ENCODE results near the gene PCGF1.
A peak's percentile ranks its signal among the peaks of the same experiment; 100 is the strongest.
"Not testable (repeated sequence)": the region's sequence is repeated elsewhere in the genome, so short reads cannot be mapped to it uniquely, and the experiment has no call there.

PCGF1 gene

DNA sequence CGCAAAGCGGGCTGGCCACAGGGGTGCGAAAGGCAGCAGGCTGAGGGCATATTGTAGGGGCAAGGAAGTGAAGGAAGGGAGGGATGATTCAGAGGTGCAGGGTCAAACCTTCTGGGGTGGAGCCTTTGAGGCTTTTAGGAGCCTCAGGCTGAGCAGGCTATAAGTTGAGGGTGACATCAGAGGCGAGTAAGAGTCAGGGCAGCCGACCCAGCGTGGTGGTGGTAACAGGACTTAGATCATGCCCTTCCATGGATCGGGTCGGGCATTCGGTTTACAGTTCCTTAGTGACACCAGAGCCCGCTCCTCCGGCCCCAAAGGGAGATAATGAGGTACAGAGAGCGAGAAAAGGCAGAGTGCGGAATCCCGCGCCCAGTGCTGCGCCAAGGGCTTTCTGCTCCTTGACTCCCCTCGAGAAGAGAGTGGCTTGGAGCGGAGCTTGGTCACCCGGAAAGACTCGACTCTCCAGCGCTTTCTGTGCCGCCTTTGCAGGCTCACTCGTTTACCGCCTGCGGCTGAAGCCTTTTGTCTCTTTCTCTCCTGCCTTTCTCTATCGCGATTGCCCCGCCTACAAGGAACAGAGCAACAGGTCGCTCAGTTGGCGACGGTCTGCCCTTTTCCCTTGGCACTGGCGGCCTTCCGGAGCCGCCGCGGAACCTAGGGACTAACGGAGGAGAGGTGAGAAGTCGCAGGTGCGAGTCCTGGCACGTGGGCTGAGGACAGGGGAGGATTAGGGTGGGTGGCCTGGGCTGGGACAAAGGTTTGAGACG lies 8.8 kb downstream of the PCGF1 start:
- DNase-seq = peak; percentile 65

DNA sequence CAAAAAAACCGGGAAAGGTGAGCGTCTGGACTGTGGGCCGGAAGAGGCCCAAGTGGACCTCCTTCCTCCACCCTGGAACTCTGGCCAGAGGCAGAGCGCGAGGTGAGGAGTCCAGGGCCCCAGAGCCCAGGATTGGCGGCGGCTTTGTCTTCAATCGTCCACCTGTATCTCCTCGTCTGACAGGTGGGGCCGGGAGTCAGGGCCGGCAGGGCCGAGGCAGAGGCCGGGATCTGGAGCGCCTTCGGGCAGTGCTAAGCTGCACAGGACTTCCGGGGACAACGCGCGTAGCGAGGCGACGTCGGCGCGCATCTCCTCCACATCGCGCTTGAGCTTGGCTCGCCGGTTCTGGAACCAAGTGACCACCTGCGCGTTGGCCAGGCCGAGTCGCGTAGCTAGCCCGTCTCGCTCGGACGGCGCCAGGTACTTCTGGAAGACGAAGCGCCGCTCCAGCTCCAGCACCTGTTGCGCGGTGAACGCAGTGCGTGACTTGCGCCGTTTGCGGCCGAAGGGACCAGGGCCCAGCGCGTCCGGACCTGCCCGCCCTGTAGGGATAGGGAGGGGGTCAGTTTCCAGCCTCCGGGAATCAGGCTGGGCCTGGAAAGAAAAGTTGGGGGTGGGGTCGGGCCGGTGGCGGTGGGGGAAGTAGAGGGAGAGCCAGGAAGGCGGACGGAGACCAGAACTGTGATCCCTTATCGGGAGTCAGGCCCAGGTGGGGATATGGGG lies 9.6 kb downstream of the PCGF1 start:
- DNase-seq = peak; percentile 53

DNA sequence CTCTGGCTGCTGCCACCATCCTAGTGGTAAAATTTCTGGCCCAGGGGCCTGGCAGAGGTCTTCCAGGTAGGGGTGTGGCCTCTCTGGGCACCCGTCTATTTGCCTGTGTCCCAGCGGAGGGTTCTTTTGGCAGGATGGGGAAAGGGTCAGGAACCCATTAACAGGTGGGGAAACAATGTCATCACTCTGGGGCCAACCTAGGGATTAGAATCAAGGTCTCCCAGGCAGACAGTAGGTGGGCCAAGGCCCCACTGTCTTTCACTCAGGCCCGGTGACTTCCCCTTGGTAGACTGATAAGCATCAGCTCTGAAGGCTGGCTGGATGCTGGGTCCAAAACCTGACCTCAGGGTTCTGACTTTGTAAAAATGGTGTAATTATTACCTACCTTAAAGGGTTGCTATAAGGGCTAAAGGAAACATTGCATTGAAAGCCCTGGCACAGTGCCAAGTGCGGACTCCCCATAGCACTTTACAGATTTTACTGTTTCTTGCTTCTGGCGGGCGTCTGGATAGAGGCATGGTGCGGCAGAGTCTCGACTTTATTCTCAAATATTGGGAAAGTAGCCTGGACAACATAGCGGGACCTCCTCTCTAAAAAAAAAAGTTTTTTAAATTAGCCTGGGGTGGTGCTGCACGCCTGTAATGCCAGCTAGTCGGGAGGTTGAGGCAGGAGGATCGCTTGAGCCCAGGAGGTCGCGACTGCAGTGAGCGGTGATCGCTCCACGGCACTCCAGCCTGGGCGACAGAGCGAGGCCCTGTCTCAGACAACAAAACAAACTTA lies 10.3 kb downstream of the PCGF1 start:
- no peak for DNase-seq

DNA sequence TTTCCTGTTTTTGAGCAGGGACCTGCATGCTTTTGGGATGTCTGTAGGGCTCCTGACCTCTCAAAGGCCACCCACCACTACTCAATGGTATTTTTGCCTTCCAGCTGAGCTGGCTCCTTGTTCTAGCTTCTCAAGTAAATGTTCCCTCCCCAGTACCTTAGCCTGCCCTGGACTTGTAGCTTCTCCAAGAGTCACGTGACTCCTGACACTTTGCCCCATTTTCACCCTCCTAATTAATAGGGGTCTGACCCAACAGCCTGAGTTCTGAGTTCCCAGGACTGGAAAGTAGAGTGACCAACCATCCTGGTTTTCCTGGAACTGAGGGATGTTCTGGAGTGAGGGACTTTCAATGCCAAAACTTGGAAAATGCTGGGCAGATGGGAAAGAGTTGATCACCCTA lies 12.1 kb downstream of the PCGF1 start:
- no peak for DNase-seq

DNA sequence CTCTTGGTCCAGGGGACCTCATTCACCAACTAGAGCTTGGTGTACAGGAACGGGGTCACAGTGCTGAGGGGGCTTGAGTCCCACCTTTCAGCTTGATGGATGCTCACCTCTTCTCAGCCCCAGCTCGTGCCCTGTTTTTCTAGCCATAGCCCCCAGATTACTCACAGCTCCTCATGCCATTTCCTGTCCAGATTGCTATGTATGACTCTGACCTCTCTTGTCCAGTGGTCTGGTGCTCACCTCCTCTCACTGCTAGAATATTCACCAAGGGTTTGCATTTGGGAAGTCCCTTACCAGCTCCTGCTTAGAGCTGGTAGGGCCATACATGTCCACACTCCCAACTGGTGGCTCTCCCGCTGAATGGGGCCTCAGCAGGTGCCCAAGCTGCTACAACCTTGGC lies 13.9 kb downstream of the PCGF1 start:
- no peak for DNase-seq

DNA sequence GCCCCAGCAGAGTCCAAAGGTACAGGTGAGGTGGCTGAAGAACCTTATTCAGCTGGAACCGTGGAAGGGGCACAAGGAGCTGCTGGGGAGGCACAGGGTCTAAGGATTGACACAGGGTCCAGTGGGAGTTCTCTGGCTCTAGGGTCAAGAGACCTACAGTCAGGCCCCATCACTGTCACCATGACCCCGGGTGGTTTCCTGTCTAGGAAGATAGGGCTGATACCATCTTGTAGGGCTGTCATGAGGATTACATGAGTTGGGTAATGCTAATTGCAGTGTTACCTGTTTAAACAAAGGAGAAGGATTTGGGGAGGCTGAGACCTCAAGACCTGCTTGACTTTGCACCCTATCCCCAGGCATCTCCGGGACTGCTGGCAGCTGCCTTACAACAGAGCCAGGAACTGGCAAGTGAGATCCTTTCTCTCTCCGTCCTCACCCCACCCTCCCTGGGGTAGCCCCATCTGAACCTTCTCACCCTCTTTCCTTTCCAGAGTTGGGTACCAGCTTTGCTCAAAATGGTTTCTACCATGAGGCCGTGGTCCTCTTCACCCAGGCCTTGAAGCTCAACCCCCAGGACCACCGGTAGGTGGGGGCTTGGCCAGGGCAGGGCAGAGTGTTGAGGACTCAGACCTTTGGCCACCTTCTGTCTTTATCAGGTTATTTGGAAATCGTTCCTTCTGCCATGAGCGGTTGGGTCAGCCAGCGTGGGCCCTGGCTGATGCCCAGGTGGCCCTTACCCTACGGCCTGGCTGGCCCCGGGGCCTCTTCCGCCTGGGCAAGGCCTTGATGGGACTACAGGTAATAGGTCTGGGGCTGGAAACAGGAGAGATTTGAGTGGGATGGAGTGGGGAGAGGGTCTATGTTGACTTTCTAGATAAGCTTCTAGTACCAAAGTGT lies 15.6 kb downstream of the PCGF1 start:
- DNase-seq = no peak

DNA sequence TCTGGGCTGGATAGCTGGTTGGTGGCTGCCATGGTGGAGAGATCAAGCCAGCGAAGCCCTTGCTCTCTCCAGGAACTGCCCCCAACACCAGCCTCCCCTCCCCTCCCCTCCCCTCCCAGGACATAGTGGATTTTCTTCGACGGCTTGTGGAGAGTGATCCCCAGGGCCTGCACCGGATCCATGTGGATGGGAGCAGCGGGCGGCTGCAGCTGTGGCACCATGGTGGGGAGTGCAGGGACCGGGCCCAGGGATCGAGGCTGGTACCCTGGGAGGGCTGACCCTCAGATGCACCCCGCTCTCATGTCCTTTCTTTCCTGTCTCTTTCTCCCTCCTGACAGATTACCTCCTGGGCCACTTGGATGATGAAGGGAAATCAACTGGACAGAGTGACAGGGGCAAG lies 17.6 kb downstream of the PCGF1 start:
- no peak for DNase-seq

DNA sequence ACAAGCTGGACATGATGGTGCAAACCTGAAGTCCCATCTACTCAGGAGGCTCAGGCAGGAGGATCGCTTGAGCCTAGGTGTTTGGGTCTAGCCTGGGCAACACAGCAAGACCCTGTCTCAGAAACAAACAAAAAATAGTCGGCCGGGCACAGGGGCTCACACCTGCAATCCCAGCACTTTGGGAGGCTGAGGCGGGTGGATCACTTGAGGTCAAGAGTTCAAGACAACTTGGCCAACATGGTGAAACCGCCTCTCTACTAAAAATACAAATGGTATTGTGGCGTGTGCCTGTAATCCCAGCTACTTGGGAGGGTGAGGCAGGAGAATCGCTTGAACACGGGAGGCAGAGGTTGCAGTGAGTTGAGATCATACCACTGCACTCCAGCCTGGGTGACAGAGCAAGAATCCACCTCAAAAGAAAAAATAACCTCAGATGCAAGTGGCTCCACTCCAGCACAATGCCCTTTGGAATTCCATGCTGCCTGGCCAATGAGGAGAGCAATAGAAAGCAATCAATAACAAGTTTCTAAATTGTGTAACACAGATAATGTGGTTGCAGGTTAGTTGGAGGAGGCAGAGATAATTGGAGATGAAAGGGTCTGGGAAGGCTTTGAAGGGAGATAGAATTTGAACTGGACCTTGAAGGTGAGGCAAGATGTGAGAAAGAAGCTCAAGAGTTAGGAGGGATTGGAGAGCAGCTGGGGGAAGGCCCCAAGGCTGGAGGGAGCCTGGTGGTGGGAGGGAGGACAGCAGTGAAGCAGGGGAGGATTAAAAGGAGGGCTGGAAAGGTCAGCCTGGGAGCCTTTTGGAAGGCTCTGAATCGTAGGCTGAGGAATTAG lies 18.6 kb downstream of the PCGF1 start:
- no peak for DNase-seq

DNA sequence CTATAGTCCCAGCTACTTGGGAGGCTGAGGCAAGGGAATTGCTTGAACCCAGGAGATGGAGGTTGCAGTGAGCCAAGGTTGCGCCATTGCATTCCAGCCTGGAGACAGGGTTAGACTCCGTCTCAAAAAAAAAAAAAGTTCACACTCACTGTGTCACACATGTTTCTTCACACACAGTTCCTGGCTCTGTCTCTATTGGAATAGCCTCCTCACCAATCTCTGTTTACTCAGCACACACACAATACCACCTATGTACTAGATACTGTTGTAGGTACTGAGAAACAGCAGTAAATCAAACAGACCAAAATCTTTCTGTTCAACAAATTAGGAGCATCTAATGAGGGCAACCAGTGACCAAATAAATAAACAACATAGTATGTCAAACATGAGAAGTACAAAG lies 21.4 kb downstream of the PCGF1 start:
- no peak for DNase-seq

DNA sequence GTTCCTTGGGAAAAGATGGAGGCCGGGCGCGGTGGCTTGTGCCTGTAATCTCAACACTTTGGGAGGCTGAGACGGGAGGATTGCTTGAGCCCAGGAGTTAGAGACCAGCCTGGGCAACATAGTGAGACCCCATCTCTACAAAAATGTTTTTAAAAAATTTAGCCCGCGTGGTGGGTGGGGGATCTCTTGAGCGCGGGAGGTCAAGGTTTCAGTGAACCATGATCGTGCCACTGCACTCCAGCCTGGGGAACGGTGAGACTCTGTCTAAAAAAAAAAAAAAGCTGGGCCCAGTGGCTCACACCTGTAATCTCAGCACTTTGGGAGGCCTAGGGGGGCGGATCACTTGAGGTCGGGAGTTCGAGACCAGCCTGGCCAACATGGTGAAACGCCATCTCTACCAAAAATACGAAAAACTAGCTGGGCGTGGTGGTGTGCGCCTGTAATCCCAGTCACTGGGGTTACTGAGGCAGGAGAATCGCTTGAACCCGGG lies 23.8 kb downstream of the PCGF1 start:
- not testable (repeated sequence) for DNase-seq

DNA sequence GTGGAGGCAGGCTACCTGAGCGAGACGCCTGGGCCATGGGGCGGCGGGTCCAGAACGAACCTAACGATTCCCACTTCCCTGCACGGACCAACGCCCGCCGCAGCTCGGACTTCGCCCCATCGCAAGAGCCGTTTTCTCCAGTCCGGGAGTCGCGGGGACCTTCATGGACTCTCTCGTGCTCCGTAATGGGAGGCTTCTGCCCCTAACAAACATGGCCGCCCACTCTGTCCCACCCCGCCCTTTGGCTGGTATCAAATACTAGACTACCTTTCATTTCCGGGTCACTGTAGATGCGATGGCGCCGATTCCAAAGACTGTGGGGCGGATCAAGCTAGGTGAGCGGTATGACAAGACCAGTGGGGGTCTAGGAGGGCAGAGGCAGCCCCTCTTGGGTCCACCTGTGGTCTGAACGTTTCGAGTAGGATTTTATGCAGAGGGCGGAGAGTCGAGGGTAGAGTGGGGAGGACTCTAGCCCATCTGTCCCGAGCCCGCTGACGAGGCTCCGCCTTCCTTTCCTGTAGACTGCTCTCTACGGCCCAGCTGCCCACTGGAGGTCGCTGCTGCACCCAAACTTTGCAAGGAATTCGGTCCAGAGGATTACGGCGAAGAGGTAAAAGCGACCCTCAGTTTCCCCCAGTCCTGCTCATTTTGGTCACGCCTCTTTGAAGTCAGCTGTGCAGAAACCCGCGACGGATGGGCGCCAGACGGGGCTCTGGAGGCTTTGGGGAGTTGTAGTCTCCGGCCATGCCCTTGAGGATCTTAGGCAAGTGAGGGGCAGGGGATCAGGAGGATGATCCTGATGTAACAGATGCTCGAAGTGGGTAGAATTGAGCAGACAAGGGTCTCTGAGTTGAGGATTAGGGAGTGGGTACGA lies 24.5 kb downstream of the PCGF1 start, which contains the start of the genes CCDC142 and TTC31:
Gene CCDC142 (minus strand): TSS at position 198 of the 874 bp plus-strand sequence. CDS start 161 bp downstream, at position 37.
Gene TTC31 (plus strand): TSS at position 281 of the 874 bp plus-strand sequence. CDS start 15 bp downstream, at position 296.
- DNase-seq = peak; percentile 99

DNA sequence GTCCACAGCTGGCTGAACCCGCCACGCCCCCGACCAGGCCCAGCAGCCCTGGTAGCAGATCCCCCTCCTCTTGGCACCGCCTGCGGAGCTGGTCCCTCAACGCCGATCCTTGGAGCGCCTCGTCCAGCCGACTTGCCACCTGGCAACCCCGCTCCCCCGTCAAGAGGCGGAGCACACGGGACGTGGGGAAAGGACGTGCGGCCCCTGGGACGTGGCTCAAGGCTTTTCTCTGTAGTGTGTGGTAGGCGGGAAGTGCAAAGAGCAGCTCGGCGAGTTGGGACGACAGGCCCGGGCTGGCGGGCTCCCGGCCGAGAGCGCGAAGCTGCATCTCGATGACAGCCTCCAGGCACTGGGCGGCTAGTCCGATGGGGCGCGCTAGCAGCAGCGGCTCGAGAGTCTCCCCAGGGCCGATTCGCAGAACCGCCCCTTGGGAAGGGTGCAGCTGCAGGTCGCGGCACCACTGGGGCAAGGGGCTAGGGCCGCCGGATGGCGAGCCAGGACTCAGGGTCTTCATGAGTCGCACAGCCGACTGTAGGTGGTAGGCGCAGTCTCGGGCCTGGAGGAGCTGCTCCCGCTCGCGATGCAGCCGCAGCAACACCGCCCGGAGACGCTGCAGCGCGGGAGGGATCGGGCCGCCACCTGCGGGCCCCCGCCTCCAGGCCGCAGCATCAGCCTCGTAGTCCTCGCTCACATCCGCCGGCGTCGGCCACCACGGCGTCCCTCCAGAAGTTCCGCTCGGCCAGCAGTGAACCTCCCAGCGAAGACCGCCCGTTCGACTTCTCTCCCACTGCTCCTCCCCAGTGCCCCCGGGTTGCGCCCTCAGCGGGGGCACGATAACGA lies 25.3 kb downstream of the PCGF1 start:
- peak; percentile 73 for DNase-seq

DNA sequence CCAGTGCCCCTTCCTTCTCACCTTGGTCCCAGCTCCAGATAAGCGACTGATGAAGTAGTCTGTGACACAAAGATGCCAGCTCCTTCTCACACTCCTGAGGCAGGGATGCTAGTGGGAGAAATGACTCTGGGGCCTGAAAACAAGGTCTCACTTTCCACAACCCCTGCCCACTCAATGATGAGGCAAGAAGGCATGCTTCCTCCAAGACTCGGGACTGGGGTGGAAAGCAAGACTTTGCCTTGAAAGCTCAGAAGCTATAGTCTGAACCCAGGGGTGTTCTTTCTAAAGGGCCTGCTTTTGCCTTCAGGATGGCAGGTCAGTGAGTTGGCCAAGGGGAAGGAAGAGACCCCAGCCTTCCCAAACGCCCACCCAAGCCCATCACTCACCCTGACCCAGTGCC lies 26.1 kb downstream of the PCGF1 start:
- no peak for DNase-seq

DNA sequence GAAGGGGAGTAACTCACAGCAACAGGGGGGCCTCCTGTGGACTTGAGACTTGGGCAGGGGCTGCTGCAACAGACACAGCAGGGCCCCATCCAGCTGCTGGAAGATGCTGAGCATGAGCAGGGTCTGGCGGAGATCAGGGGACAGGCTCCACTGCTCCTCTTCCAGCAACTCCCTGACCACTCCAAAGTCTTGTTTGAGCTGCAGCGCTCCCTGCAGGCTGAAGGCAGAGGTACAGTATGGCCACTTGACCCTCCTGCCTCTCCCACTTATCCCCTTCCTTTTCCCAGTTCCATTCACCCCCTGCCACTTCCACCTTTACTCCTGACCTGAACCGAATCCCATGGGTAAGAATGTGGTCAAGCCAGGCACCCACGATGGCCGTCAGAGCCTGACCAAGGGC lies 32.6 kb downstream of the PCGF1 start:
- no peak for DNase-seq

DNA sequence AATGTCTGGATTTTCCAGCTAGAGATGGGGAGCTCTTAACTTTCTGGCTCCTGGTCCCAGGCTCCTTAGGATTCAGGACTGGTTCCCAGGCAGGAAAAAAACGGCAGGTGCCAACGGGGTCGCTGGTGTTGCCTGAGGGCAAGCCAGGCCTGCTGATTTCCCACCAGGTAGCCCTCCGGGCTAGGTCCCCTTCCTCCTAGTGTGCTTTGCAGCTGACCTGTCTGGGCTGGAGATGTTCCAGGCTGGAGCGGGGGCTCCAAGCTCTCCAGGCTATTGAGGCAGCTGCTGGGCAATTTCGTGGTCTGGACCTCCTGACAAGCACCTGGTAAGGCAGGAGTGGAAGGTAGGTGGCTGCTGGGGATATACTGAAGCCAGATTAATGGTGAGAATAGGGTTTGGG lies 33.0 kb downstream of the PCGF1 start:
- no peak for DNase-seq

DNA sequence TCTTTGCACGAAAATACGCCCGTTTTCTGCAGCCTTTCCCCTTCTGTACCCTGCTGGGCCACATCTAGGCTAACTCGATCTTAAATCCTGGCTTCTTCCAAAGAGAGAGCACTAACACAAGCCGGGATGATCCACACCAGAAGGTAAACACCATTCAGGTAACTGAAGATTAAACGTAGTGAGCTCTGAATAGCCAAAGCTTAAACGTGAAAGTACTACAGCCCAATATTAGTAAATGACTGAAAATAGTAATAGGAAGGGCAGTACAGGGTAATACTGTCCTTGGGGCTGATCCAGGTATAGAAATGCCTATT lies 34.6 kb downstream of the PCGF1 start:
- DNase-seq = no peak

DNA sequence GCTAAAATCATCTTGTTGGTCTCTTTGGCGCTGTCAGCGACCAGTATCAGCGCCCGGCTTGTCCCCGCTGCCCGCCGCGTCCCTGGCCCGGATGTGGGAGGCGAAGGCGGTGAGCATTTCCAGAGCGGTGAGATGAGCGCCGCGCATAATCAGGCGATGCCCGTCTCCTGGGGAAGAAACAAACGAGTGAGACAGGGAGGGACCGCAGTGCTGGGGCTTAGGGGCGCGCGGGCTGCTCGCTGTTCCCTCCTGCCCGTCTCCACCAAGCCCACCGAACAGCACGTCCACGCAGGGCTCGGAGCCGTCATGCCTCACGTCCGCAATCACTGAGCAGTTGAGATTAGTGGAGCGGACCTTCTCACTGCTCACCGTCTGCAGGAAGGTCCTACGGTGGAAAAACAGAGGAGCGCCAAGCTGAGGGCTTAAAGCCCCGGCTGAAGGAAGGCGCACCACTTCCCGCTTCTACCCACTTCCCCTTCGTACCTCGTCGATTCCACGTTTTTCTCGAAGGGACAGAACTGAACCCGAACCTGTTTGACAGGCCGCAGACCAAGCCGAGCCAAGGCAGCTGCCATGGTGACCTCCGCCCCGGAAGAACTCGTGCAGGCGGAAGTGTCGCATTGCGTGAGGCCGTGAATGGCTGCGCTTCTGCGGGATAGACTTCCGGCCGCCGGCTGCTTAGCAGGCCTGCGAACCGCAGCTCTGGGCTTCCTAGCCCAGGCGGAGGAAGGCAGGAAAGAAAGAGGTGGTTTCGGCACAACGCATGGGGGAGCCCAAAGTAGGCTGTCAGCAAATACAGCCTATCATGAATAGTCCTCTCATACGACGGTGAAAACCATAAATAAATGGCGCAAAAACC lies 35.2 kb downstream of the PCGF1 start, which contains the start of gene MRPL53:
Gene MRPL53 (minus strand): TSS at position 595 of the 859 bp plus-strand sequence. CDS start 20 bp downstream, at position 575.
- peak; percentile 97 for DNase-seq

Measured in hematopoietic multipotent progenitor cell treated with erythropoietin and hydrocortisone succinate and interleukin-3 and kit ligand, for 6 days (in vitro differentiated cells).